SH-SY5Y (cell line): ENCODE measurements around the gene LTBP1.

ENCODE experiments used
- GATA2 ChIP-seq: IDR thresholded peaks from 2 replicates; pipeline ENCODE4 v1.6.1; 2011; ENCODE audit warnings: mild to moderate bottlenecking, low read depth, low read length
- GATA3 ChIP-seq: IDR thresholded peaks from 2 replicates; pipeline ENCODE4 v1.6.1; 2011; ENCODE audit warnings: low read depth, mild to moderate bottlenecking, low read length, moderate library complexity

The LTBP1 gene

GRCh38 chr2:33008716-33009115, 62.0 kb downstream of the LTBP1 start:
- TF ChIP-seq GATA3 = no peak
- TF ChIP-seq GATA2 = no peak

- TF ChIP-seq GATA3 (no peak), GATA2 (no peak)
Measured at GRCh38 chr2:33009249-33009648, 62.5 kb downstream of the LTBP1 start.

GRCh38 chr2:33011373-33011772, 64.6 kb downstream of the LTBP1 start:
- TF ChIP-seq GATA3 (no peak), GATA2 (no peak)

- TF ChIP-seq GATA3 = no peak
- TF ChIP-seq GATA2 = no peak
Measured at GRCh38 chr2:33011941-33012340, 65.2 kb downstream of the LTBP1 start.

GRCh38 chr2:33013684-33014110, 66.9 kb downstream of the LTBP1 start:
- TF ChIP-seq GATA3 = no peak
- TF ChIP-seq GATA2 = no peak

- TF ChIP-seq GATA2 (no peak), GATA3 (no peak)
Measured at GRCh38 chr2:33014268-33014667, 67.5 kb downstream of the LTBP1 start.

- TF ChIP-seq GATA2 (no peak), GATA3 (no peak)
Measured at GRCh38 chr2:33015421-33016142, 68.8 kb downstream of the LTBP1 start.

- TF ChIP-seq GATA3 (no peak), GATA2 (no peak)
Measured at GRCh38 chr2:33018271-33018670, 71.5 kb downstream of the LTBP1 start.

GRCh38 chr2:33019796-33020195, 73.0 kb downstream of the LTBP1 start:
- no peak for TF ChIP-seq GATA3
- no peak for TF ChIP-seq GATA2

- no peak for TF ChIP-seq GATA2
- no peak for TF ChIP-seq GATA3
Measured at GRCh38 chr2:33020883-33021282, 74.1 kb downstream of the LTBP1 start.

GRCh38 chr2:33021542-33022227, 74.9 kb downstream of the LTBP1 start:
- no peak for TF ChIP-seq GATA3

- no peak for TF ChIP-seq GATA3
- no peak for TF ChIP-seq GATA2
Measured at GRCh38 chr2:33022395-33022985, 75.7 kb downstream of the LTBP1 start.

- TF ChIP-seq GATA3 = no peak
- no peak for TF ChIP-seq GATA2
Measured at GRCh38 chr2:33022989-33023727, 76.4 kb downstream of the LTBP1 start.
